CD1c-positive myeloid dendritic cell (primary cell): Measurements from ENCODE around the gene CNGA4.

Experiments used
- DNase-seq: peaks from one replicate; pipeline ENCODE4 v3.0.0-alpha.2; 2016; ENCODE audit errors: extremely low spot score

Gene CNGA4

GRCh38 chr11:6238902-6239301 is at the start of gene CNGA4:
TSS of gene CNGA4 (plus strand) at chr11:6239089. CDS start at chr11:6239207, 118 bp downstream.
- no peak for DNase-seq

GRCh38 chr11:6191742-6192141 is 47.1 kb upstream of the CNGA4 start:
- peak; percentile 39 for DNase-seq

GRCh38 chr11:6194065-6194581 is 44.8 kb upstream of the CNGA4 start:
- DNase-seq, result peak; percentile 48

GRCh38 chr11:6196396-6196795 is 42.5 kb upstream of the CNGA4 start:
- no peak for DNase-seq

- no peak for DNase-seq
Measured at GRCh38 chr11:6197466-6198200, 41.3 kb upstream of the CNGA4 start.

GRCh38 chr11:6199174-6199810 is 39.6 kb upstream of the CNGA4 start, which contains the start of gene OR52W1:
TSS of gene OR52W1 (plus strand) at chr11:6199224. CDS start at chr11:6199224, 0 bp downstream.
- no peak for DNase-seq

GRCh38 chr11:6200975-6201374 is 37.9 kb upstream of the CNGA4 start:
- peak; percentile 93 for DNase-seq

GRCh38 chr11:6201481-6201880 is 37.4 kb upstream of the CNGA4 start:
- DNase-seq, result peak; percentile 72

GRCh38 chr11:6202041-6202440 is 36.8 kb upstream of the CNGA4 start:
- no peak for DNase-seq

GRCh38 chr11:6203327-6203726 is 35.6 kb upstream of the CNGA4 start:
- DNase-seq, result no peak

GRCh38 chr11:6204706-6205105 is 34.2 kb upstream of the CNGA4 start:
- DNase-seq, result peak; percentile 62

- DNase-seq, result no peak
Measured at GRCh38 chr11:6205366-6205765, 33.5 kb upstream of the CNGA4 start, which contains the start of gene C11orf42. TSS of gene C11orf42 (plus strand) at chr11:6205557. CDS start at chr11:6205616, 59 bp downstream.

- DNase-seq, result no peak
Measured at GRCh38 chr11:6206456-6207180, 32.3 kb upstream of the CNGA4 start.

GRCh38 chr11:6209801-6210200 is 29.1 kb upstream of the CNGA4 start:
- no peak for DNase-seq

GRCh38 chr11:6210274-6210955 is 28.5 kb upstream of the CNGA4 start:
- no peak for DNase-seq

- no peak for DNase-seq
Measured at GRCh38 chr11:6214530-6214929, 24.4 kb upstream of the CNGA4 start.

GRCh38 chr11:6216501-6216900 is 22.4 kb upstream of the CNGA4 start:
- DNase-seq, result no peak

GRCh38 chr11:6217722-6218121 is 21.2 kb upstream of the CNGA4 start:
- no peak for DNase-seq

GRCh38 chr11:6219359-6219758 is 19.5 kb upstream of the CNGA4 start:
- DNase-seq, result peak; percentile 63

- DNase-seq, result no peak
Measured at GRCh38 chr11:6223854-6224253, 15.0 kb upstream of the CNGA4 start.

GRCh38 chr11:6224421-6224820 is 14.5 kb upstream of the CNGA4 start:
- DNase-seq, result no peak

GRCh38 chr11:6225024-6225423 is 13.9 kb upstream of the CNGA4 start:
- no peak for DNase-seq
